ENCODE results near the gene IL12RB2.

DNA sequence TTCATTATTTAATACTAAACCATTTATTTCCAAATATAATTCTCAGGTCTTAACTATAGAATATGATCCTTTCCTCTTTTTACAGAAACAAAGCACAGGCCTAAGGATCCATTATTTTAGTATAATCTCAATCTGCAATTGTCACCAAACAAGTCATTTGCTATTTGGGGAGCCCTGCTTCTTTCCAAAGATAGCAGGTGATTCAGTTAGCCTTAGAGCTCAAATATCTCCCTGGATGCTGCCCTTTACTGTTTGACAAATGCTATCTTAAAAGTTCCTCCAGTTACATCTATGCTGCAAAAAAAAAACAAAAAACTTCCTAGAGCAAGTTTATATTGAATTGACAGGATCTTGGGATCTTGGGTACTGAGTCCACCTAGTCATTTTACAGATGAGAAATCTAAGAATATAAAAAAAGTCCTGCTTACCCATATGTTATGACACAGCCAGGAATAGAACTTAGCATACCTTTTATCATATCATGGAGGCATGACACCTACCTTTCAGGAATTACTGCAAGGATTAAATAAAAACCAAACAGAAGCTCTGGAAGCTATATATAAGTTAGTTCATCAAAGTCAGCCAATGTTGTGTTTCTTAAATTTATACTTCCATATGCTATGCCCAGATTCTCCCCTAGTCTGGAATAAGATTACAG lies 113.3 kb downstream of the IL12RB2 start:
- TF ChIP-seq SUZ12 (IDR thresholded peaks at IDR 0.05; ENCODE audit: extremely low read depth, insufficient read depth, insufficient read length) (no peak), YY1 (IDR thresholded peaks at IDR 0.05; ENCODE audit: insufficient read depth, insufficient read length) (no peak), ZNF274 (IDR thresholded peaks at IDR 0.05; ENCODE audit: low read depth, low read length) (no peak)

Measured in NT2/D1 (cell line).